Neural progenitor cell (in vitro differentiated cells): ENCODE measurements around the gene JAK2. TPM values are rescaled to one million over a fixed set of nuclear protein-coding genes. Genes with fewer than 3 reads are reported as not detected.

Source experiments
- DNase-seq: peaks from one replicate; pipeline ENCODE4 v3.0.0-alpha.2; 2016; ENCODE audit warnings: low spot score
- H2AFZ ChIP-seq: fragments of 200-600 bp; sonication (generic); replicated peaks from 2 replicates; pipeline ENCODE4 v1.6.1; 2016; ENCODE audit warnings: antibody characterized with exemption
- H3F3A ChIP-seq: fragments of 200-600 bp; sonication (generic); 2 replicates; pipeline ENCODE4 v1.6.1; 2016; ENCODE audit warnings: antibody characterized with exemption, low read depth
- H3K27ac ChIP-seq: fragments of 200-600 bp; sonication (generic); 2 replicates; pipeline ENCODE4 v1.5.1; 2016; ENCODE audit warnings: mild to moderate bottlenecking
- H3K27me3 ChIP-seq: fragments of 200-600 bp; sonication (generic); 2 replicates; pipeline ENCODE4 v1.6.1; 2016; ENCODE audit warnings: mild to moderate bottlenecking, moderate library complexity
- H3K36me3 ChIP-seq: fragments of 200-600 bp; sonication (generic); 2 replicates; pipeline ENCODE4 v1.5.1; 2016
- H3K4me1 ChIP-seq: fragments of 200-600 bp; sonication (generic); 2 replicates; pipeline ENCODE4 v1.6.1; 2016; ENCODE audit warnings: mixed run types
- H3K4me2 ChIP-seq: fragments of 200-600 bp; sonication (generic); 2 replicates; pipeline ENCODE4 v1.6.1; 2016
- H3K4me3 ChIP-seq: fragments of 200-600 bp; sonication (generic); 2 replicates; pipeline ENCODE4 v1.5.1; 2016
- H3K79me2 ChIP-seq: fragments of 200-600 bp; sonication (generic); 2 replicates; pipeline ENCODE4 v1.6.1; 2016; ENCODE audit warnings: low read depth
- H3K9ac ChIP-seq: fragments of 200-600 bp; sonication (generic); 2 replicates; pipeline ENCODE4 v1.6.1; 2016
- H3K9me3 ChIP-seq: fragments of 200-600 bp; sonication (generic); 2 replicates; pipeline ENCODE4 v1.5.1; 2016; ENCODE audit warnings: low read depth
- H4K20me1 ChIP-seq: fragments of 200-600 bp; sonication (generic); 2 replicates; pipeline ENCODE4 v1.6.1; 2016; ENCODE audit warnings: low read depth
- H3K27ac Mint-ChIP-seq: 3 replicates; pipeline ENCODE4 v1.8.0; 2021; ENCODE audit warnings: mixed read lengths
- H3K27me3 Mint-ChIP-seq: 2 replicates; pipeline ENCODE4 v1.8.0; 2022; ENCODE audit warnings: low read depth, mild to moderate bottlenecking, inconsistent platforms, moderate library complexity, mixed read lengths; ENCODE audit not compliant: insufficient read depth
- H3K36me3 Mint-ChIP-seq: 3 replicates; pipeline ENCODE4 v1.8.0; 2021; ENCODE audit warnings: mixed read lengths
- H3K4me1 Mint-ChIP-seq: 3 replicates; pipeline ENCODE4 v1.8.0; 2021; ENCODE audit warnings: mixed read lengths
- H3K4me3 Mint-ChIP-seq: 3 replicates; pipeline ENCODE4 v1.8.0; 2021; ENCODE audit warnings: mild to moderate bottlenecking, moderate library complexity, mixed read lengths
- H3K9me3 Mint-ChIP-seq: 3 replicates; pipeline ENCODE4 v1.8.0; 2020; ENCODE audit warnings: mixed read lengths
- CTCF ChIP-seq: fragments of 200-600 bp; sonication (generic); IDR thresholded peaks from 2 replicates; pipeline ENCODE4 v1.5.1; 2017; ENCODE audit warnings: antibody characterized with exemption, mild to moderate bottlenecking
- EZH2 ChIP-seq: fragments of 200-600 bp; sonication (generic); IDR thresholded peaks from 2 replicates; pipeline ENCODE4 v1.6.1; 2017; ENCODE audit warnings: antibody characterized with exemption, mild to moderate bottlenecking, moderate library complexity
- EZH2phosphoT487 ChIP-seq: fragments of 200-600 bp; sonication (generic); IDR thresholded peaks from 2 replicates; pipeline ENCODE4 v1.6.1; 2017; ENCODE audit warnings: antibody characterized with exemption
- total RNA-seq: library from RNA; depleted of rRNA; stranded (reverse); fragments of >200 nt; gene quantifications from 2 replicates; pipeline ENCODE4 v1.2.3, GENCODE V29; 2015; ENCODE audit warnings: low replicate concordance

JAK2 gene
- total RNA-seq, 1 donor from 2014 or later: 3.9 TPM

- TF ChIP-seq EZH2 (no peak), EZH2phosphoT487 (no peak), CTCF (no peak)
- Histone ChIP-seq H3K27me3 (no peaks in the 10 kb centered on the region), H4K20me1 (no peaks in the 10 kb centered on the region), H3K9me3 (no peaks in the 10 kb centered on the region), H3K36me3 (no peaks in the 10 kb centered on the region), H3K27ac (no peak overlapping the region), H3F3A (no peaks in the 10 kb centered on the region), H3K4me1 (no peaks in the 10 kb centered on the region), H3K4me3 (no peak overlapping the region), H2AFZ (no peak overlapping the region), H3K79me2 (no peaks in the 10 kb centered on the region), H3K4me2 (no peak overlapping the region), H3K9ac (no peak overlapping the region)
- H3K36me3 Mint-ChIP-seq: peaks cover 8% of the 10 kb centered on the region
- no peaks in the 10 kb centered on the region for H3K4me1 Mint-ChIP-seq
- no peak for DNase-seq
- no peaks in the 10 kb centered on the region for H3K27me3 Mint-ChIP-seq
- no peak overlapping the region for H3K27ac Mint-ChIP-seq
- peaks cover 19% of the 10 kb centered on the region for H3K9me3 Mint-ChIP-seq
- no peak overlapping the region for H3K4me3 Mint-ChIP-seq
Measured at GRCh38 chr9:5002811-5003210, 17.7 kb downstream of the JAK2 start.

DNA sequence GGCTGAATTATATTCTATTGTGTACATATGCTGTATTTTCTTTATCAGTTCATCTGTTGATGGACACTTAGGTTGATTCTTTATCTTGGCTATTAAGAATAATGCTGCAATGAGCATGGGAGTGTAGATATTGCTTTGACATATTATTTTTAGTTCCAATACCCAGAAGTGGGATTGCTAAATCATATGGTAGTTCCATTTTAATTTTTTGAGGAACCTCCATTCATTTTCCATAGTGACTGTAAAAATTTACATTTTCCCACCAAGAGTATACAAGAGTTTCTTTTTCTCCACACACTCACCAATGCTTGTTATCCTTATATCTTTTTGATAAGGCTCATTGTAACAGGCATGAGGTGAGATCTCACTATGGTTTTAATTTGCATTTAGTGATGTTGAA, 19.4 kb downstream of the JAK2 start:
- Mint-ChIP-seq H3K27me3 (no peaks in the 10 kb centered on the region), H3K27ac (no peak overlapping the region), H3K4me3 (no peak overlapping the region), H3K36me3 (peaks cover 7% of the 10 kb centered on the region), H3K9me3 (peaks cover 19% of the 10 kb centered on the region), H3K4me1 (no peaks in the 10 kb centered on the region)
- Histone ChIP-seq H4K20me1 (no peaks in the 10 kb centered on the region), H3K9me3 (no peaks in the 10 kb centered on the region), H3K4me3 (no peak overlapping the region), H3K36me3 (no peaks in the 10 kb centered on the region), H3K9ac (no peak overlapping the region), H3K4me2 (no peak overlapping the region), H3K27ac (no peak overlapping the region), H3K79me2 (no peaks in the 10 kb centered on the region), H3K4me1 (no peaks in the 10 kb centered on the region), H3K27me3 (no peaks in the 10 kb centered on the region), H3F3A (no peaks in the 10 kb centered on the region), H2AFZ (no peak overlapping the region)
- no peak for TF ChIP-seq CTCF
- no peak for TF ChIP-seq EZH2
- TF ChIP-seq EZH2phosphoT487: no peak
- no peak for DNase-seq

DNA sequence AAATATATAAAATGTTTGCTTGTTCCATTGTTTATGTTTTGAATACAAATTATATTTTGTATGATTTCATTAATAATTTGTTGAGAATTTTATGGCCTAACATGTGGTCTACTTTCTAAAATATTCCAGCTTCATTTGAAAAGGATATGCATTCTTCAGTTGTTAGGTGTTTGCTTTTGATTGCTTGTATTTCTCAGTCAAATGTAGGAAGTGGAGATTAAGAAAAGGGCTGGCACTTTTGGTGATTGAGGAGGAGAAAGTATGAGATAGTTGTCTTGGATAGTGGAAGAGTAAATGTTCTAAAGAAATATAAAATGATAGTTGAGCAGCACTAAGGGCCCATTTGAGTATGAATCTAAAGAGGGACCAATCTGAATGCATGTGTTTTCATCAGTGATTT, 23.1 kb downstream of the JAK2 start:
- H3K4me3 ChIP-seq: no peak overlapping the region
- no peak overlapping the region for H3K4me3 Mint-ChIP-seq
- no peak for DNase-seq
- H3K9me3 Mint-ChIP-seq: peaks cover 14% of the 10 kb centered on the region
- no peaks in the 10 kb centered on the region for H3K79me2 ChIP-seq
- TF ChIP-seq EZH2: no peak
- no peaks in the 10 kb centered on the region for H3K27me3 Mint-ChIP-seq
- H4K20me1 ChIP-seq: no peaks in the 10 kb centered on the region
- no peaks in the 10 kb centered on the region for H3K9me3 ChIP-seq
- H2AFZ ChIP-seq: no peak overlapping the region
- H3K27me3 ChIP-seq: no peaks in the 10 kb centered on the region
- no peaks in the 10 kb centered on the region for H3K36me3 ChIP-seq
- peaks cover 7% of the 10 kb centered on the region for H3K36me3 Mint-ChIP-seq
- no peaks in the 10 kb centered on the region for H3K4me1 Mint-ChIP-seq
- H3K9ac ChIP-seq: no peak overlapping the region
- no peak overlapping the region for H3K4me2 ChIP-seq
- no peaks in the 10 kb centered on the region for H3F3A ChIP-seq
- no peaks in the 10 kb centered on the region for H3K4me1 ChIP-seq
- no peak overlapping the region for H3K27ac Mint-ChIP-seq
- H3K27ac ChIP-seq: no peak overlapping the region

GRCh38 chr9:5013374-5013773, 28.3 kb downstream of the JAK2 start:
- no peak overlapping the region for H3K4me3 Mint-ChIP-seq
- no peaks in the 10 kb centered on the region for H3K4me1 Mint-ChIP-seq
- Histone ChIP-seq H3K79me2 (no peaks in the 10 kb centered on the region), H3K27ac (no peak overlapping the region), H3K4me3 (no peak overlapping the region), H3K9me3 (no peaks in the 10 kb centered on the region), H3K36me3 (no peaks in the 10 kb centered on the region), H3K27me3 (no peaks in the 10 kb centered on the region), H4K20me1 (no peaks in the 10 kb centered on the region), H3K4me2 (no peak overlapping the region), H3K9ac (no peak overlapping the region), H2AFZ (no peak overlapping the region), H3K4me1 (no peaks in the 10 kb centered on the region), H3F3A (no peaks in the 10 kb centered on the region)
- no peaks in the 10 kb centered on the region for H3K27me3 Mint-ChIP-seq
- TF ChIP-seq EZH2phosphoT487 (no peak), EZH2 (no peak), CTCF (no peak)
- no peak for DNase-seq
- peaks cover 5% of the 10 kb centered on the region for H3K9me3 Mint-ChIP-seq
- no peak overlapping the region for H3K27ac Mint-ChIP-seq
- H3K36me3 Mint-ChIP-seq: no peaks in the 10 kb centered on the region
